Activated T-cell treated with anti-CD3 and anti-CD28 coated beads, Interleukin-2, amount 50 U/mL, for 4 hours (primary cell): ENCODE measurements around the gene AOPEP. TPM values are rescaled to one million over a fixed set of nuclear protein-coding genes. Genes with fewer than 3 reads are reported as not detected.

Source experiments
- ATAC-seq, 2 donors: fragments of 200-7000 bp; cut with Tn5 transposase; one replicate each; pipeline ENCODE4 v1.10.0; 2021
- DNase-seq: peaks from one replicate; pipeline ENCODE4 v3.0.0-alpha.2; 2020
- H3K27me3 Mint-ChIP-seq: one replicate; pipeline ENCODE4 v1.8.0; 2021; ENCODE audit warnings: low read depth, mixed read lengths
- H3K36me3 Mint-ChIP-seq: one replicate; pipeline ENCODE4 v1.8.0; 2022; ENCODE audit warnings: mixed read lengths; ENCODE audit not compliant: insufficient read depth
- H3K4me1 Mint-ChIP-seq: one replicate; pipeline ENCODE4 v1.8.0; 2021; ENCODE audit warnings: low read depth, mixed read lengths
- H3K4me3 Mint-ChIP-seq: one replicate; pipeline ENCODE4 v1.8.0; 2021; ENCODE audit warnings: mild to moderate bottlenecking, moderate library complexity, mixed read lengths
- H3K9me3 Mint-ChIP-seq: one replicate; pipeline ENCODE4 v1.8.0; 2021; ENCODE audit warnings: mixed read lengths
- total RNA-seq, 3 donors: library from RNA; stranded (reverse); gene quantifications; one replicate each; pipeline ENCODE4 v1.2.1, GENCODE V29; 2021

AOPEP gene
- total RNA-seq, 3 donors from 2014 or later = 7.1 to 7.9 (median 7.4) TPM

- Mint-ChIP-seq H3K27me3 (no peaks in the 10 kb centered on the region), H3K4me3 (no peak overlapping the region), H3K36me3 (peaks cover 7% of the 10 kb centered on the region), H3K4me1 (no peaks in the 10 kb centered on the region), H3K9me3 (no peaks in the 10 kb centered on the region)
- ATAC-seq = peak in 1 of 2 donors; percentile 53
- peak; percentile 31 for DNase-seq
These were observed 404.8 kb downstream of the AOPEP start for GRCh38 chr9:95131023-95131943.

- ATAC-seq (no peak), DNase-seq (no peak)
- no peaks in the 10 kb centered on the region for H3K27me3 Mint-ChIP-seq
- H3K4me3 Mint-ChIP-seq = no peak overlapping the region
- H3K4me1 Mint-ChIP-seq = no peaks in the 10 kb centered on the region
- H3K36me3 Mint-ChIP-seq = peaks cover 10% of the 10 kb centered on the region
- H3K9me3 Mint-ChIP-seq = no peaks in the 10 kb centered on the region
These were observed 406.1 kb downstream of the AOPEP start for GRCh38 chr9:95132366-95133324.

- Mint-ChIP-seq H3K4me1 (no peaks in the 10 kb centered on the region), H3K9me3 (no peaks in the 10 kb centered on the region), H3K36me3 (peaks cover 10% of the 10 kb centered on the region), H3K4me3 (no peak overlapping the region), H3K27me3 (no peaks in the 10 kb centered on the region)
- DNase-seq (no peak), ATAC-seq (no peak)
These were observed 406.8 kb downstream of the AOPEP start for GRCh38 chr9:95133325-95133705.

GRCh38 chr9:95134457-95134881 lies 408.0 kb downstream of the AOPEP start:
- H3K27me3 Mint-ChIP-seq = no peaks in the 10 kb centered on the region
- ATAC-seq (no peak), DNase-seq (no peak)
- H3K9me3 Mint-ChIP-seq = no peaks in the 10 kb centered on the region
- no peak overlapping the region for H3K4me3 Mint-ChIP-seq
- no peaks in the 10 kb centered on the region for H3K4me1 Mint-ChIP-seq
- H3K36me3 Mint-ChIP-seq = peaks cover 10% of the 10 kb centered on the region

GRCh38 chr9:95135756-95136155 lies 409.3 kb downstream of the AOPEP start:
- H3K9me3 Mint-ChIP-seq = no peaks in the 10 kb centered on the region
- H3K4me3 Mint-ChIP-seq = no peak overlapping the region
- ATAC-seq (no peak), DNase-seq (no peak)
- no peaks in the 10 kb centered on the region for H3K27me3 Mint-ChIP-seq
- H3K36me3 Mint-ChIP-seq = peaks cover 10% of the 10 kb centered on the region
- H3K4me1 Mint-ChIP-seq = no peaks in the 10 kb centered on the region

Other genes with a start within 250 kb of the AOPEP start
- gene PCAT7, start 171.6 kb upstream of the AOPEP start, total RNA-seq = not detected
- gene FBP2, start 132.9 kb upstream of the AOPEP start, total RNA-seq = not detected
- gene FBP1, start 87.2 kb upstream of the AOPEP start, total RNA-seq = under 1 TPM; 0.47 to 0.51 (median 0.49) TPM